Kidney (tissue), 14 donors: Measurements from ENCODE around the gene DNAJA3. TPM values are rescaled to one million over a fixed set of nuclear protein-coding genes. Genes with fewer than 3 reads are reported as not detected.

Experiments used
- DNase-seq, 5 donors: peaks; one replicate each; pipeline ENCODE4 v3.0.0-alpha.2; 2013 to 2020
- FAIRE-seq: peaks from 2 replicates; lab custom pipeline; 2012; peaks lifted over from hg19 to GRCh38; lab: Jason Lieb, UNC
- H3K27ac ChIP-seq, 2 donors: one replicate each; pipeline ENCODE4 v1.7.0; 2013; ENCODE audit warnings: low read depth in 2 of 2, low read length in 2 of 2, inconsistent platforms in 1 of 2
- H3K27me3 ChIP-seq: one replicate; pipeline ENCODE4 v1.7.1; 2013; ENCODE audit warnings: low read length, inconsistent platforms; ENCODE audit not compliant: control insufficient read depth, insufficient read depth
- H3K36me3 ChIP-seq, 3 donors: one replicate each; pipeline versions ENCODE4 v1.7.0 to v1.7.1; 2013; ENCODE audit warnings: low read length in 3 of 3, control low read depth in 1 of 3, inconsistent platforms in 1 of 3; ENCODE audit not compliant: insufficient read depth in 3 of 3, control insufficient read depth in 2 of 3
- H3K4me1 ChIP-seq, 3 donors: one replicate each; pipeline versions ENCODE4 v1.7.0 to v1.7.1; 2013; ENCODE audit warnings: low read length in 3 of 3, inconsistent platforms in 1 of 3, low read depth in 1 of 3; ENCODE audit not compliant: control insufficient read depth in 2 of 3, insufficient read depth in 2 of 3
- H3K4me3 ChIP-seq, 3 donors: one replicate each; pipeline versions ENCODE4 v1.7.0 to v1.8.1; 2013; ENCODE audit warnings: low read length in 3 of 3, control low read depth in 1 of 3, inconsistent platforms in 1 of 3
- H3K9ac ChIP-seq, 3 donors: one replicate each; pipeline versions ENCODE4 v1.7.0 to v1.7.1; 2013; ENCODE audit warnings: low read length in 3 of 3, control low read depth in 1 of 3, inconsistent platforms in 1 of 3
- H3K9me3 ChIP-seq, 3 donors: one replicate each; pipeline versions ENCODE4 v1.7.0 to v1.7.1; 2013; ENCODE audit warnings: low read length in 3 of 3, control low read depth in 1 of 3, inconsistent platforms in 1 of 3; ENCODE audit not compliant: control insufficient read depth in 2 of 3, insufficient read depth in 1 of 3
- intact Hi-C: fragments of 100-400 bp; cut with DNase I; formaldehyde crosslinking; loops from one replicate; pipeline ENCODE4 v1.11.1; 2022
- polyA plus RNA-seq: library from polyadenylated mRNA; stranded (reverse); fragments of 350-450 nt; fragmentation: Illumina TruSeq; extraction: RNeasy Lipid Tissue Mini Kit (QIAGEN cat#74804); gene quantifications from one replicate; pipeline ENCODE4 v1.2.3, GENCODE V29; 2014; ENCODE audit warnings: low read depth, low replicate concordance; ENCODE audit not compliant: insufficient read depth
- total RNA-seq: library from RNA; stranded (reverse); fragmentation: NEBNext Ultra II Directional; extraction: Animal tissue kit (Norgen Biotek cat#: 25700); gene quantifications from one replicate; pipeline ENCODE4 v1.2.1, GENCODE V29; 2021
- TF ChIP-seq, protein P1 (sequence below): IDR thresholded peaks from 3 replicates; pipeline ENCODE4 v1.5.1; 2012; ENCODE audit warnings: mild to moderate bottlenecking, moderate library complexity, borderline replicate concordance; ENCODE audit not compliant: insufficient read depth; ENCODE audit errors: extremely low read depth
- donor health status: control.
- donor health status: control.
- donor health status: control.
- donor health status: control.
- donor health status: control.
- donor health status: DM: yes; HTN: yes; CAD: no.
- donor health status: Normal renal cell carcinoma (clear cell type).

DNAJA3 gene
- total and polyA plus RNA-seq, 2 donors from 2014 or later: 41.1 to 49.4 TPM

DNA sequence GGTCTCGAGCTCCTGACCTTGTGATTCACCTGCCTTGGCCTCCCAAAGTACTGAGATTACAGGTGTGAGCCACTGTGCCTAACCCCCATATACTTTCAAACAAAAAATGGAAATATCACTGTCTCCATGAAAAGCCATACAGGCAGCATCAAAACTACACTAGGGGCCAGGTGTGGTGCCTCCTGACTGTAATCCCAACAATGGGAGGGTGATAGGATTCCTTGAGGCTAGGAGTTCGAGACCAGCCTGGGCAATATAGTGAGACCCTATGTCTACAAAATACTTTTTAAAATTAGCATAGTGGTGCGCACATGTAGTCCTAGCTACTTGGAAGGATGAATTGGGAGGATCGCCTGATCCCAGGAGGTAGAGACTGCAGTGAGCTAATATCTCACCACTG, 66.2 kb downstream of the DNAJA3 start:
- H3K9me3 ChIP-seq: no peaks in the 10 kb centered on the region
- TF ChIP-seq, protein P1, sequence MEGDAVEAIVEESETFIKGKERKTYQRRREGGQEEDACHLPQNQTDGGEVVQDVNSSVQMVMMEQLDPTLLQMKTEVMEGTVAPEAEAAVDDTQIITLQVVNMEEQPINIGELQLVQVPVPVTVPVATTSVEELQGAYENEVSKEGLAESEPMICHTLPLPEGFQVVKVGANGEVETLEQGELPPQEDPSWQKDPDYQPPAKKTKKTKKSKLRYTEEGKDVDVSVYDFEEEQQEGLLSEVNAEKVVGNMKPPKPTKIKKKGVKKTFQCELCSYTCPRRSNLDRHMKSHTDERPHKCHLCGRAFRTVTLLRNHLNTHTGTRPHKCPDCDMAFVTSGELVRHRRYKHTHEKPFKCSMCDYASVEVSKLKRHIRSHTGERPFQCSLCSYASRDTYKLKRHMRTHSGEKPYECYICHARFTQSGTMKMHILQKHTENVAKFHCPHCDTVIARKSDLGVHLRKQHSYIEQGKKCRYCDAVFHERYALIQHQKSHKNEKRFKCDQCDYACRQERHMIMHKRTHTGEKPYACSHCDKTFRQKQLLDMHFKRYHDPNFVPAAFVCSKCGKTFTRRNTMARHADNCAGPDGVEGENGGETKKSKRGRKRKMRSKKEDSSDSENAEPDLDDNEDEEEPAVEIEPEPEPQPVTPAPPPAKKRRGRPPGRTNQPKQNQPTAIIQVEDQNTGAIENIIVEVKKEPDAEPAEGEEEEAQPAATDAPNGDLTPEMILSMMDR: no peak

DNA sequence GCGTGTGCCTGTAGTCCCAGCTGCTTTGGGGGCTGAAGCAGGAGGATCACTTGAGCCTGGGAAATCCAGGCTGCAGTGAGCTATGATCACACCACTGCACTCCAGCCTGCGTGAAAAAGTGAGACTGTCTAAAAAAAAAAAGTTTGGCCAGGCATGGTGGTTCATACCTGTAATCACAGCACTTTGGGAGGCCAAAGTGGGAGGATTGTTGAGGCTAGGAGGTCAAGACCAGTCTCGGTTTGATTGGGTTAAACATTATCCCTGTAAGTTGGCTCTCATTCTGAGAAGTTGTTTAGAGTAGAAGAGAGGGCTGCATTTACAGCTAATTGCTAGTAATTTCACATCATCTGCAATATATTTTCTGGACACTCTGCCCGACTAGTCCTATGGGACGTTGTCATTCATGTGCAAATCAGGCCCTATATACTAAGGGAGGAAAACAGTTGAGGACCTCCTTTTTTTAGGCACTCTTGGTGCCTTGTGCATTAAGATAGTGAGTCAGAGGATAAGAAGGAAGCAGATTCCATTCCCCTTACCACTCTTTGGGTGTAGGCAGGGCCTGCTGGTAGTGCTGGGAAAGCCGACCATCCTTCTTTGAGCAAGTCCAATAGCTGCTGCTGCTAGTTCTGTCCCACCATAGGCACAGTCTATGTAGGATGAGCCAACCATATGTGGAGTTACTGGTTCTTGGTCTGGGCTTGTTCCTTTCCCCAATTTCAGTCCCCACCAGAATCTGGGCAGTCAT, 69.2 kb downstream of the DNAJA3 start:
- FAIRE-seq: no peak
- Histone ChIP-seq H3K9me3 (no peaks in the 10 kb centered on the region), H3K36me3 (peaks cover 0 to 4% (median 0%) of the 10 kb centered on the region in 3 donors), H3K27ac (no peak overlapping the region), H3K4me3 (no peak overlapping the region), H3K9ac (no peak overlapping the region), H3K27me3 (no peaks in the 10 kb centered on the region), H3K4me1 (peaks cover 0 to 26% (median 22%) of the 10 kb centered on the region in 3 donors)
- intact Hi-C loops: no loop called here
- TF ChIP-seq, protein P1: no peak
- DNase-seq: no peak

More for the DNA sequence above, 66.2 kb downstream of the DNAJA3 start:
- Histone ChIP-seq H3K4me3 (no peak overlapping the region), H3K27me3 (no peaks in the 10 kb centered on the region), H3K4me1 (peaks cover 0 to 23% (median 12%) of the 10 kb centered on the region in 3 donors), H3K9ac (no peak overlapping the region), H3K36me3 (peaks cover 0 to 4% (median 0%) of the 10 kb centered on the region in 3 donors), H3K27ac (no peak overlapping the region)
- intact Hi-C loops: no loop called here
- DNase-seq (no peak), FAIRE-seq (no peak)

DNA sequence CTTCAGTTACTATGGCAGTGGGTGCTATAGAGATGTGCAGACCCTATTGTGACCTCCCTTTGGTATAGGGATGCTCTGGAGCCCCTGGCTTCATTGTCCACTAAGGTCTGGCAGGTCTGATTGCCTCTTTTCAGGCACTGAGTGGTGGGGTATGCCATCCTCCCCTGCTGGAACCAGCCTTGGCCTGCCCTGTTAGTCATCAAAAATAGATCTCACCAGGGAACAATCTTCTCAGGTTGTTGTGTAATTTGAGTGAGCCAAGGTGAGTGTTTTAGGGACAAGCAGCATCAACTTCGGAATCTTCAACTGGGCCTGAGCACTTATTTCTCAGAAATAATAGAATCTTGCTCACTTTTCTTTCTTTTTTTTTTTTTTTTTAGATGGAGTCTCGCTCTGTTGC, 70.1 kb downstream of the DNAJA3 start:
- no peaks in the 10 kb centered on the region for H3K9me3 ChIP-seq
- no peaks in the 10 kb centered on the region for H3K27me3 ChIP-seq
- no peak for FAIRE-seq
- DNase-seq: no peak
- peaks cover 0 to 34% (median 30%) of the 10 kb centered on the region in 3 donors for H3K4me1 ChIP-seq
- no peak overlapping the region for H3K9ac ChIP-seq
- H3K27ac ChIP-seq: no peak overlapping the region
- intact Hi-C loops: no loop called here
- peaks cover 0 to 4% (median 0%) of the 10 kb centered on the region in 3 donors for H3K36me3 ChIP-seq
- TF ChIP-seq, protein P1: no peak
- H3K4me3 ChIP-seq: no peak overlapping the region
